Stimulated activated naive CD4-positive, alpha-beta T cell (primary cell): ENCODE data around the gene LNPK.
"Not testable (repeated sequence)": the region's sequence is repeated elsewhere in the genome, so short reads cannot be mapped to it uniquely, and the experiment has no call there.

Source experiments
- DNase-seq, 6 experiments: peaks; one replicate each; lab custom pipeline; 2025; lab: John Stamatoyannopoulos, UW

Gene LNPK

DNA sequence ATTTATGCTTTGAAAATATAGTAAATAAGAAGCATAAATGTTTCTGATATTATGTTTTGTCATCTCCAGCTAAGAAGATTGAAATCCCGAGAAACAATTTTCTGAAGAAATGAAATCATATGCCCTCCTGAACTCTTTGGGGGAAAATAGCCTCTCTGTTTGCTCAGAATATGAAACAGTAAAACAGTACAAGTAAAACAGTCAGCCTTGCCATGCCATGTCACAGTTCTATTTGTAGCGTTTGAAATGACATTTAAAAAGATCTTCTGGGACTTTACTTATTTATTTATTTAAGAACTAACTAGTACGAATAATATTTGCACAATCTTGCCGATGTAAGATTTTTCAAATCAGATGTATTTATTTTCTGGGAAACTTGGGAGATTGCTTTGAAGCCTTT is 98.0 kb downstream of the LNPK start:
- no peak for DNase-seq

- no peak for DNase-seq
These were observed 98.6 kb downstream of the LNPK start for GRCh38 chr2:175903384-175903936.

DNA sequence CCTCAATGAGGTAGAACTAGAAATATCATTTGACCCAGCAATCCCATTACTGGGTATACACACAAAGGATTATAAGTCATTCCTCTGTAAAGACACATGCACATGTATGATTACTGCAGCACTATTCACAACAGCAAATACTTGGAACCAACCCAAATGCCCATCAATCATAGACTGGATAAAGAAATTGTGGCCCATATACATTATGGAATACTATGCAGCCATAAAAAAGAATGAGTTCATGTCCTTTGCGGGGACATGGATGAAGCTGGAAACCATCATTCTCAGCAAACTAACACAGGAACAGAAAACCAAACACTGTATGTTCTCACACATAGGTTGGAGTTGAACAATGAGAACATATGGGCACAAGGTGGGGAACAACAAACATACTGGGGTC is 106.1 kb downstream of the LNPK start:
- not testable (repeated sequence) for DNase-seq

DNA sequence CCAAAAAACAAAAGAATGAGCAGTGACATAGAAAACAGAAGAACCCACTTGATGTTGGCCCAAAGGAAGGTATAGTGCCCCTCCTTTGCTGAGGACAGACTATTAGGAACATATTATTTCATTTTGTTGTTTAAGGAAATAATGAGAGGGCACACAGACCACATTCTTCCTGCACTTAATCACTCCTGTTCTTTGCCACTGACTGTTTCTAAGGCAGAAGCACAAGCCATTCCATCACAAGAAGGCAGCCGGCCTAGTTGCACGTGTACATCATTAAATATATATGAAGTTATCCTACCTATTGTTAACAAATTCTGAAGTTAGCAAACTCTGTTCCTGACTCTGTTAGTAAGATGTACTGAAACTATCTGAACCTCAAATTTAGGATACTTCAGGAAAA is 110.0 kb downstream of the LNPK start:
- no peak for DNase-seq

- DNase-seq: no peak
These were observed 111.3 kb downstream of the LNPK start for GRCh38 chr2:175890636-175891242.

GRCh38 chr2:175889701-175890302 is 112.3 kb downstream of the LNPK start:
- DNase-seq: no peak

DNA sequence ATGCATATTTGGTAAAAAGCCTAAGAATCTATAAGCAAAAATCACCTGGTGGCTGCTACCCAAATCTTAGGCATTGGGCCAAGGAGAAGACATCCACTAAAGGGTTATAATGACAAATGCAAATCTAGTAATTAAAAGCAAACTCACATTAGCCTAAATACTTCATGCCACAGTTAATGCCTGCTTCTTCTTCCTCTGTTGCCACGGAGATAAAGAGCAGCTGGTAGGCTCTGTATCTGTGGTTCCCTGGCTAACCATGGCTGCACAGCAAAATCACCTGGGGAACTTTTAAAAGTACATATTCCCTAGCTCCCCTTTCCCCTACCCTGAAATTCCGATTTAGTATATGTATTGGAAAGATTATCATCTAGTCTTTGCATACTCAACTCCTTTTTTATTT is 114.3 kb downstream of the LNPK start:
- DNase-seq: no peak

DNA sequence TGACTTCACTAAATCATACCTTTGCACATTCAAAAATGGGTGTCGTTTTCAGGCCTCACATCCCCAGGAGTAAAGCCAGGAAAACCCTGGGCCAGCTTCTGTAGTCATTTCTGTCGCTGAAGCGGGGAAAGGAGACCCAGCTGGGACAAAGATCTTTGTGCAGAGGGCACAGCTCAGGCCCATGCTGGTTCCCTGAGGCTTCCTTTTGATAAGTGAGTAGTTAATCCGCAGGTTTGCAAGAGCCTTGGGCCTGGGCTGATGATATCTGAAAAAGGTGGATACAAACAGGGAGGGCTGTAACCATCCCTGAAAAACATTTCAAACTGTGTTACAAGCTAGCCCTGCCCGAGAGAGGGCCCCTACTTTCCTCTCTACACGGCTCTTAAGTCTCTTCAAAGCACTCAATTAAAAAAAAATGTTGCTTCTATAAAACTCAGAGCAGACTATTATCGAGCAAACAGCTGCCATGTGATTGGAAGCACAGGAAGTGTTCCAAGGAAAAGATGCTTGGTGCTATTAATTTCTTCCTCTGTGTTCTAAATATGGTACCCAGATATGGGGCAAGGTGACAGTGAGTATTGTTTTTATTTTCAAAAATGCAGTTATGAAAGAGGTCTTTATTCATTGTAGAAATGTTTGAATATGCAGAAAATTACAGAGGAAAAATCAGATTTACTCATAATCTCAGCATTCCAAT is 117.2 kb downstream of the LNPK start:
- DNase-seq: no peak

GRCh38 chr2:175883586-175884194 is 118.4 kb downstream of the LNPK start:
- DNase-seq: no peak

GRCh38 chr2:175879679-175880078 is 122.4 kb downstream of the LNPK start:
- no peak for DNase-seq

DNA sequence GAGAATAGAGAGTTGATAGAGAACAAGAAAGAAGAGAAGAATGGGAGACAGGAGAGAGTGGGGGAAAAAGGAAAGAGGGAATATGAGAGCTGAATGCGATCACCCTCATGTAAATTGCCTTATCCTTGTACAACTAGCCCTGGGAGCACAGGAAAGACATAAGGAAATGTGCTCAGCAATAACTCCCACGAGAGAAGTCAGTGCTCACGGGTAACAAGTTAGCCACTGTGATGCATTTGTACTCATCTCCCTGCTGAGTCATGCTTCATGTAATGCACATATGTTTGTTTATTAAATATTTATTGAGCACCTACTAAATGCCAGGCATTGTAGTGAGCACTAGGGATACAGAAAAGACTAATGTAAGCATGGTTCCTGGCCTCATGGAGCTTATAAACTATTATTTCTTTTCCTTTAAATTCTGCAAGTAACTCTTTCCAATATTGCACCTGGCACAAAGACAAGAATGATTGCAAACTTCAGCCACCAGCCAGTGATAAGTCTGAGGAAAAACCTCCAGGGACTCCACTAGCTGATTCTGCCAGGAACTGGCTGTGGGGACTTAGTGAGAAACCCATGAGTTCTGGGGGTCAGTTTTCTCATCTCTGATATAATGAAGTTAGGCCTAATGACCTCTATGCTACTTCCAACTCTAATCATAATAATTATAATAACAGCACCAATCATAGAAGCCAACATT is 124.1 kb downstream of the LNPK start:
- no peak for DNase-seq

DNA sequence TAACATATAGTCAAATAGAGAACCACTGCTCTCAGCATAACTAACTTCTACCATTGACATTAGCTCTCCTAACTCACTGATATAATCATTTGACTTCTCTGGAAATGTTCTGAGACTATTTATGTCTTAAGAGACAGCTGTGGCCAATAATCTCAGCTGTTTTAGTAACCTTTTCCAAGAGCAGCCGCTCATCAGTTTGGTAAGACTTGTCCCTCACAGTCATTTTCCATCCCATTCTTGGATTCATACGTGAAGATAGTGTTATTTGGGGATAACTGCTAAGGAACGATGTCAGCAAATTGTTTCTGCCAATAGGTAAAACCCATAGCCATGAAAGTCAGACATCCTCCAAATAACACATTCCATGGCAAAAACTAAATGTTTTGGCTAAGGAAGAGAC is 127.8 kb downstream of the LNPK start:
- DNase-seq: no peak
